Measurements from ENCODE around the gene LCK. TPM values are rescaled to one million over a fixed set of nuclear protein-coding genes. Genes with fewer than 3 reads are reported as not detected.
"Not testable (repeated sequence)": the region's sequence is repeated elsewhere in the genome, so short reads cannot be mapped to it uniquely, and the experiment has no call there.

The LCK gene
- polyA plus RNA-seq, 1 donor from 2014 or later, result not detected

- no peak overlapping the region for H3K27ac ChIP-seq (ENCODE audit: low read length)
- no peaks in the 10 kb centered on the region for H4K20me1 ChIP-seq (ENCODE audit: insufficient read depth)
- no peak overlapping the region for H3K4me2 ChIP-seq (ENCODE audit: low read length)
- H3F3A ChIP-seq (ENCODE audit: insufficient read depth, low read length, poor library complexity, severe bottlenecking), result no peaks in the 10 kb centered on the region
- H3K79me2 ChIP-seq (replicated peaks; ENCODE audit: insufficient read depth, low read length), result no peaks in the 10 kb centered on the region
- H3K36me3 ChIP-seq (ENCODE audit: insufficient read depth, low read length), result no peaks in the 10 kb centered on the region
- TF ChIP-seq POLR2AphosphoS5 (IDR thresholded peaks at IDR 0.05) (no peak), SMC3 (conservative IDR thresholded peaks at IDR 0.05; ENCODE audit: poor library complexity) (no peak), RAD21 (conservative IDR thresholded peaks at IDR 0.05) (no peak), EP300 (conservative IDR thresholded peaks at IDR 0.05; ENCODE audit: poor library complexity, severe bottlenecking) (no peak), TAF1 (IDR thresholded peaks at IDR 0.05; ENCODE audit: low read depth) (no peak), MXI1 (conservative IDR thresholded peaks at IDR 0.05; ENCODE audit: poor library complexity, severe bottlenecking) (no peak), CTCF (IDR thresholded peaks at IDR 0.05; ENCODE audit: poor library complexity, severe bottlenecking) (no peak), EZH2 (IDR thresholded peaks at IDR 0.05; ENCODE audit: borderline replicate concordance, insufficient read depth, low read length, poor library complexity, severe bottlenecking) (no peak), REST (IDR thresholded peaks at IDR 0.05; ENCODE audit: borderline replicate concordance) (no peak)
- no peak overlapping the region for H3K4me3 ChIP-seq (ENCODE audit: low read length)
- H2AFZ ChIP-seq (ENCODE audit: low read depth, low read length), result no peak overlapping the region
- no peaks in the 10 kb centered on the region for H3K9me3 ChIP-seq (ENCODE audit: low read length)
- H3K9me2 ChIP-seq (ENCODE audit: insufficient read depth, low read length), result no peaks in the 10 kb centered on the region
- H3K9ac ChIP-seq (ENCODE audit: low read length), result no peak overlapping the region
- H3K27me3 ChIP-seq (ENCODE audit: insufficient read depth, low read depth, low read length), result no peaks in the 10 kb centered on the region
These were observed 6.1 kb downstream of the LCK start for GRCh38 chr1:32257227-32257508.

GRCh38 chr1:32263236-32263593 is 12.2 kb downstream of the LCK start:
- H3K4me3 ChIP-seq (ENCODE audit: low read length); H3K27ac ChIP-seq (ENCODE audit: low read length); H3K9me2 ChIP-seq (ENCODE audit: insufficient read depth, low read length); H2AFZ ChIP-seq (ENCODE audit: low read depth, low read length); H3F3A ChIP-seq (ENCODE audit: insufficient read depth, low read length, poor library complexity, severe bottlenecking); H3K4me2 ChIP-seq (ENCODE audit: low read length); H3K9ac ChIP-seq (ENCODE audit: low read length); H3K9me3 ChIP-seq (ENCODE audit: low read length); H3K36me3 ChIP-seq (ENCODE audit: insufficient read depth, low read length); H3K27me3 ChIP-seq (ENCODE audit: insufficient read depth, low read depth, low read length); H3K79me2 ChIP-seq (replicated peaks; ENCODE audit: insufficient read depth, low read length); H4K20me1 ChIP-seq (ENCODE audit: insufficient read depth): not testable (repeated sequence)

GRCh38 chr1:32263744-32264143 is 12.7 kb downstream of the LCK start:
- H2AFZ ChIP-seq (ENCODE audit: low read depth, low read length), result no peak overlapping the region
- no peaks in the 10 kb centered on the region for H4K20me1 ChIP-seq (ENCODE audit: insufficient read depth)
- no peak overlapping the region for H3K4me3 ChIP-seq (ENCODE audit: low read length)

More at GRCh38 chr1:32263744-32264143, 12.7 kb downstream of the LCK start:
- Histone ChIP-seq H3F3A (ENCODE audit: insufficient read depth, low read length, poor library complexity, severe bottlenecking) (no peaks in the 10 kb centered on the region), H3K9me3 (ENCODE audit: low read length) (no peaks in the 10 kb centered on the region), H3K36me3 (ENCODE audit: insufficient read depth, low read length) (no peaks in the 10 kb centered on the region), H3K4me2 (ENCODE audit: low read length) (no peak overlapping the region), H3K9ac (ENCODE audit: low read length) (no peak overlapping the region), H3K27me3 (ENCODE audit: insufficient read depth, low read depth, low read length) (no peaks in the 10 kb centered on the region), H3K79me2 (replicated peaks; ENCODE audit: insufficient read depth, low read length) (no peaks in the 10 kb centered on the region), H3K9me2 (ENCODE audit: insufficient read depth, low read length) (no peaks in the 10 kb centered on the region), H3K27ac (ENCODE audit: low read length) (no peak overlapping the region)
- TF ChIP-seq EP300 (conservative IDR thresholded peaks at IDR 0.05; ENCODE audit: poor library complexity, severe bottlenecking), result no peak
- TF ChIP-seq MXI1 (conservative IDR thresholded peaks at IDR 0.05; ENCODE audit: poor library complexity, severe bottlenecking), result no peak
- TF ChIP-seq TAF1 (IDR thresholded peaks at IDR 0.05; ENCODE audit: low read depth), result no peak
- no peak for TF ChIP-seq POLR2AphosphoS5 (IDR thresholded peaks at IDR 0.05)
